SK-N-SH (cell line): ENCODE measurements around the gene RER1.

Experiments
- CTCF ChIP-seq: fragments of 200-600 bp; sonication (generic); IDR thresholded peaks from 2 replicates; pipeline ENCODE4 v1.6.1; 2017; ENCODE audit warnings: antibody characterized with exemption, mild to moderate bottlenecking, moderate library complexity
- EP300 ChIP-seq, 2 experiments: IDR thresholded peaks; 2 replicates each; pipeline versions ENCODE4 v1.4.0 to v1.6.1; 2012; ENCODE audit warnings: borderline replicate concordance in 1 of 2, low read depth in 1 of 2, low read length in 1 of 2
- POLR2AphosphoS5 ChIP-seq: IDR thresholded peaks from 2 replicates; pipeline ENCODE4 v1.6.1; 2012; ENCODE audit warnings: low read depth, low read length
- RCOR1 ChIP-seq: fragments of 150-350 bp; IDR thresholded peaks from 2 replicates; pipeline ENCODE4 v1.6.1; 2017; ENCODE audit warnings: antibody characterized with exemption, low read length
- TAF1 ChIP-seq: IDR thresholded peaks from 2 replicates; pipeline ENCODE4 v1.6.1; 2012; ENCODE audit warnings: low read depth, mild to moderate bottlenecking, low read length, moderate library complexity, borderline replicate concordance
- USF2 ChIP-seq: fragments of 150-350 bp; IDR thresholded peaks from 2 replicates; pipeline ENCODE4 v1.6.1; 2017; ENCODE audit warnings: antibody characterized with exemption, low read length, low read depth, borderline replicate concordance

- no peak for TF ChIP-seq USF2
- TF ChIP-seq CTCF = no peak
- TF ChIP-seq POLR2AphosphoS5 = no peak
- TF ChIP-seq RCOR1 = no peak
- no peak for TF ChIP-seq EP300 (IDR thresholded peaks at IDR 0.05; ENCODE audit: borderline replicate concordance in 1 of 2, low read depth in 1 of 2, low read length in 1 of 2)
- TF ChIP-seq TAF1 = no peak
Observed at GRCh38 chr1:2380816-2381591, 10.6 kb upstream of the RER1 start.
